ENCODE results near the gene LDHD.

Gene LDHD

DNA sequence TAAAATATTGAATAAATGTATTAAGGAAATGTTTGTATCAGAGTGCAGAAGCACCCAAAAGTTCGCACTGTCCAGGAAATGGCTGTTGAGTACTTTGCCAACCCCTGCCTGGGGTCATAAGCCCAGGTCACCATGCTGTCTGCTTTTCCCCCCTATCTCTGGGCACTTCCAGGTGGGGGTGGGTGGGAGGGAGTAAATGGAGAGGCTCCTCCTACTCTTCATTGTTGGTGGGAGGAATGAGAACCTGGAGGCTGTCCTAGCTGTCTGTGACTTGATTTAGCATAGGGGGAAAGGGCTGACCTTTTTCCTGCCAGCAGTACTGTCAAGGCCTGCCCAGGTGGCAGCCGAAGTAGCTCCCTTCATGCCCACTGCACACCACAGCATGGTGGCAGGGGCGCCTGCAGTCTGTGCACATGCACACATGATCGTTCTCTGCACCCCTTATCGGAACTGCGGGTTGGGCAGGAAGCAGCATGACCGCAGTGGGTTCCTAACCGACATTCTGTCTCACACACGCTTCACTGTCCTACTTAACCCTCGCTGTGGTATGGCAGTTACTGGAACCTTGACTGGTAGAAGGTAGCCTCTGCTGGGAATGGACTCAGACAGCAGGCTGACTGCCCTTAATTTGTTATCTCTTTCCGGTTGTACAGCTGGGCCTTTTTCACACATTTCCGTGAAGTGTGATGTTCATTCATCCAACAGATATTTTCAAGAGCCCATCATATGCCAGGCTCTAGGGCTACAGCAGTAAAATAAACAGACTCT is 41.5 kb downstream of the LDHD start:
- TF ChIP-seq, protein P1, sequence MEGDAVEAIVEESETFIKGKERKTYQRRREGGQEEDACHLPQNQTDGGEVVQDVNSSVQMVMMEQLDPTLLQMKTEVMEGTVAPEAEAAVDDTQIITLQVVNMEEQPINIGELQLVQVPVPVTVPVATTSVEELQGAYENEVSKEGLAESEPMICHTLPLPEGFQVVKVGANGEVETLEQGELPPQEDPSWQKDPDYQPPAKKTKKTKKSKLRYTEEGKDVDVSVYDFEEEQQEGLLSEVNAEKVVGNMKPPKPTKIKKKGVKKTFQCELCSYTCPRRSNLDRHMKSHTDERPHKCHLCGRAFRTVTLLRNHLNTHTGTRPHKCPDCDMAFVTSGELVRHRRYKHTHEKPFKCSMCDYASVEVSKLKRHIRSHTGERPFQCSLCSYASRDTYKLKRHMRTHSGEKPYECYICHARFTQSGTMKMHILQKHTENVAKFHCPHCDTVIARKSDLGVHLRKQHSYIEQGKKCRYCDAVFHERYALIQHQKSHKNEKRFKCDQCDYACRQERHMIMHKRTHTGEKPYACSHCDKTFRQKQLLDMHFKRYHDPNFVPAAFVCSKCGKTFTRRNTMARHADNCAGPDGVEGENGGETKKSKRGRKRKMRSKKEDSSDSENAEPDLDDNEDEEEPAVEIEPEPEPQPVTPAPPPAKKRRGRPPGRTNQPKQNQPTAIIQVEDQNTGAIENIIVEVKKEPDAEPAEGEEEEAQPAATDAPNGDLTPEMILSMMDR (IDR thresholded peaks at IDR 0.05; ENCODE audit: extremely low read depth, missing control alignments): no peak
- DNase-seq (ENCODE audit: low spot score): peak; percentile 67

DNA sequence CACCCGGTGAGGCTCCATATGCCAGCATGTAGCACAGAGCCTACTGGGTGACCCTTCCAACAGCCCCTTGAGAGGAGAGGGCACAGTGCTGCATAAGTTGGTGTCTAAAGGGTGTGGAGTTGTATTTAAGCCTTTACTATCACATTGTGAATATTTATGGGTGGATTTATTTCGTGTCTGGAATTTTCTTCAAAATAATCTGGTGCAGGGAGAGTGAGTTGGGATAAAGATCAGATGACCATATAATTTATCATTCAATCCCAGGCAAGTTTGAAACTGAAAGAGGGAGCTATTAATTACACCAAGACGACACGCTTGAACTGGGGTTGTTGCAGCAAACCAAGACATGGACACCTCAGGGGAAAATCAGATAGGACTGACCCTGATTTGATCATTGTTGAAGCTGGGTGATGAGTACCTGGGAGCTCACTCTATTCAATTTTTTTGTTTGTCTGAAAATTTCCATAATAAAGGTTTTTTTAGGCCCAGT is 42.2 kb downstream of the LDHD start:
- TF ChIP-seq, protein P1 (IDR thresholded peaks at IDR 0.05; ENCODE audit: extremely low read depth, missing control alignments): no peak
- DNase-seq (ENCODE audit: low spot score): no peak

DNA sequence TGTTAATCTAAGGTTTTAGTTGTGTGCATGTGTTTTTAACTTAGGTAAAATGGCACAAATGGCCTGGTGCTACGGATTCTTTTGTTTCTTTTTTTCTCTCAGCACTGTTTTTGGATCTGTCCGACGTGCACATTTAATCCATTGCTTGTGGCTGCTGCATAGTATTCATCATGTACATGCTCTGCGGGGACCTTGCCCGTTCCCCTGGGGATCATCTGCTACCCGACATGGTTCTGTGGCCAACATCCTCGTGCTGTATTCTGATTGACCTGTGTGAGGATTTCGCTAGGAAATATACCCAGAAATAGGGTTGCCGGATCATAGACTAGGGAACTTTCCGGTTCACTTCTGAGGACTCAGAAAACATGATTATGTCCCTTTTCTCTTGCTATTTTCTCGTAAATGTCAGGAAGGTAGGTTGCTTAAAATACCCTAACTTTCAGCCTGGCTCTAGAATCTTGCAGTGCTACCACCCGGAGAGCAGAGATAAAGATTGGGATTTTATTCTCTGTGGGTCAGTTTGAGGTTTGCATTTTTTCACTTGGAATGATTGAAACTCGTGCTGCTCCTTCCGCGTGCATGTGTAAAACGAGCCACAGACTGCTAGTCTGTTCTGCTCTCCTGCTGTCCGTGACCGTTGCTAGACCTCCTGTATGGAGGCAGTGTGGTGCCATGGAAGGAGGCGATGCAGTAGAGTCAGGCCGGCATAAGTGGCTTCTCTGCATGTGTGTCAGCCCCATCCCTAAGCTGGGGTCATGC is 42.9 kb downstream of the LDHD start:
- no peak for DNase-seq (ENCODE audit: low spot score)
- TF ChIP-seq, protein P1 (IDR thresholded peaks at IDR 0.05; ENCODE audit: extremely low read depth, missing control alignments): no peak

DNA sequence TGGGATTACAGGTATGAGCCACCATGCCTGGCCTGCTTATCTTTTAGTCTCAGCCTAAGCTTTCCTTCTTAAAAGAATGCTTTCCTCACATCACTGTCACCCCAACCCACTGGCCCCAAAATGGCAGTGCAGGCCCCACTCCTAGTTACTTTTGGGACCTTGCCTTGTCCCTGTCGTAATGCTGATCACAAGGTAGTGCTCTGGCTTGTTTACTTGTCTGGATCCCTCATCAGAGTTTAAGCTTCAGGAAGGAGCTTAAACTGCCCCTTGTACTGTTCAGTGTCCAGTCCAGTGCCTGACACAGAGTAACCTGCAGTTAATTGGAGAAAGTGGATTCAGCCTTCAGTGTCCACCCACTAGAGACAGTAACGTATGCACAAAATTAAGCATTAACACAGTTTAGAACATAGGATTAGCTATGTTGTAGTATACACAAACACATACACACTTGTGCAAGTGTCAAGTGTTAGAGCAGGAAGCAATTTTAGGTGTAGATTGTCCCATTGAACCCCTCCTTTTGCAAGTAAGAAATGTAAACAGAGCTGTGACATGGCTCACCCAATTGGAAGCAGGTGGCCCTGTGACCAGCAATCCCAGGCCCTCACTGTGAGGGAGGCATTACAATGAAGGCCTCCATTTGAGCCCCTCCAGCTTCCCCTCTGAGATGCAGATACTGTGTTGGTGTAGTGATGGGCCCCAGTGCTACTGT is 44.2 kb downstream of the LDHD start:
- no peak for DNase-seq (ENCODE audit: low spot score)
- TF ChIP-seq, protein P1 (IDR thresholded peaks at IDR 0.05; ENCODE audit: extremely low read depth, missing control alignments): no peak

DNA sequence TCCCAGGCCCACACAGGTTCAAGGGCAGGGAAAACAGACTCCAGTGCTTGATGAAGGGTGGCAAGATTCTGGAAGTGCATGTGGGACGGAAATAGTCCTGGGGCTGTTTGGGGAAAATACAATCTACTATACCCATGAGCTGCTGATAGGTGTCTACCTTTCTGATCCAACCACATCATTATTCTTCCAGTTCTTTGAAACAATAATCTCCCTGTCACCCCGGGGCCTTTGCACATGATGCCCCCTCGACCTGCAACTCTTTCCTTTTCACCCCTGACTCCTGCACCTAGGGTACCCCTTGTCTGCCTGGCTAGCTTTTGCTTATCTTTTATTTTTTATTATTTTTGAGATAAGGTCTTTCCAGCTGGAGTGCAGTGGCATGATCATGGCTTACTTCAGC is 45.0 kb downstream of the LDHD start:
- TF ChIP-seq, protein P1 (IDR thresholded peaks at IDR 0.05; ENCODE audit: extremely low read depth, missing control alignments): no peak

DNA sequence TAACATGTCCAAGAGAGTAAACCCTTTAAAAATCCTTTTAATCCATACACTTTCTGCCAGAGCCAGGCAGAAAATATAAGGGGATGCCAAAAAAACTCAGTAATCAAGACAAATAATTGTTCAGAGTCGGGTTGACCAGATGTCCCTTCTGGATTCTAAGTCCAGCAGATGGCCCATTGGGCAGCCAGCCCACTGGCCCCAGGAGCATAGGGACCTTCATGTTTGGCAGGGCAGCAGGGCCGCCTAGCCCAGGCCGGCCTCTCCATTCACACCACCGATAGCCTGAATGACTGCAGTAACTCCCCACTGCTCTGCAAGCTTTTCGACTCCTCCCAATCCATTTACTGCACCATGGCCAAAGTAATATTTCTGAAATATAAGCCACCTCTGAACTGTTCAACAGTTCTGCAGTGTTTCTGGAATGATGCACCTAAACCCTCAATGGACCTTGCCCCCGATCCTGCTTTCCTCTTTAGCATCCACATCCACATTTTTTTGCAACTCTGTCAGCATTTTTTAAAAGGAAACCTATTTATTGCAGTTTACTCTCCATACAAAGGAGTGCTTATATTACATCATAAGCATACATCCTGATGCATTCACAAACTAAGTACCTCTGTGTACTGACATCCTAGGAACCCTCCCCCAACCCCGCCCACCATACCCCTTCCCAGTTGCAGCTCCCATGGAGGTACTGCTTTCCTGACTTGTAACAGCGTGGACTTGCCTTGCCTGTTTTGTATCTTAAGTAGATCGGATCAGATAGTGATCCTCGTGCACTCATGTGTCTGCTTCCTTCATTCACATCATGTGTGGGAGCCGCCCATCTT is 46.4 kb downstream of the LDHD start:
- no peak for DNase-seq (ENCODE audit: low spot score)
- TF ChIP-seq, protein P1 (IDR thresholded peaks at IDR 0.05; ENCODE audit: extremely low read depth, missing control alignments): no peak

More for the DNA sequence above, 45.0 kb downstream of the LDHD start:
- DNase-seq (ENCODE audit: low spot score): no peak

Data from GM20000 (cell line).